Testis (tissue), 3 donors: ENCODE measurements around the gene GABARAPL2. TPM values are rescaled to one million over a fixed set of nuclear protein-coding genes. Genes with fewer than 3 reads are reported as not detected.

ENCODE experiments used
- DNase-seq: peaks from one replicate; pipeline ENCODE4 v3.0.0-alpha.2; 2019
- H3K27ac ChIP-seq, 2 donors: fragments of 200-600 bp; sonication (generic); one replicate each; pipeline ENCODE4 v1.5.1; 2019
- H3K27me3 ChIP-seq: fragments of 200-600 bp; sonication (generic); one replicate; pipeline ENCODE4 v1.5.1; 2019
- H3K36me3 ChIP-seq: fragments of 200-600 bp; sonication (generic); one replicate; pipeline ENCODE4 v1.5.1; 2017; ENCODE audit warnings: low read depth; ENCODE audit errors: missing control alignments
- H3K4me1 ChIP-seq: fragments of 200-600 bp; sonication (generic); one replicate; pipeline ENCODE4 v1.5.1; 2019
- H3K4me3 ChIP-seq, 2 donors: fragments of 200-600 bp; sonication (generic); one replicate each; pipeline ENCODE4 v1.5.1; 2017 to 2019
- H3K9me3 ChIP-seq: fragments of 200-600 bp; sonication (generic); one replicate; pipeline ENCODE4 v1.5.1; 2017
- CTCF ChIP-seq, 3 experiments: fragments of 450-650 bp in 2 of 3; fragments of 200-600 bp in 1 of 3; sonication (generic) in 1 of 3; IDR thresholded peaks; one replicate each; pipeline ENCODE4 v1.5.1; 2016 to 2019; ENCODE audit warnings: antibody characterized with exemption in 3 of 3, mild to moderate bottlenecking in 2 of 3, moderate library complexity in 1 of 3
- POLR2A ChIP-seq: fragments of 450-650 bp; IDR thresholded peaks from one replicate; pipeline ENCODE4 v1.6.1; 2017; ENCODE audit warnings: antibody characterized with exemption, mild to moderate bottlenecking, moderate library complexity
- WGBS, 2 donors: methylation state at CpG; one replicate each; pipeline ENCODE4 v1.1.5; 2018; 5-methylcytosine and 5-hydroxymethylcytosine counted together
- intact Hi-C: fragments of 100-400 bp; cut with DNase I; formaldehyde crosslinking; loops from one replicate; pipeline ENCODE4 v1.15.1; 2023; ENCODE audit warnings: low total_unique reads
- polyA plus RNA-seq: library from polyadenylated mRNA; stranded (reverse); fragments of 350-450 nt; fragmentation: Illumina TruSeq; extraction: RNeasy Lipid Tissue Mini Kit (QIAGEN cat#74804); gene quantifications from one replicate; pipeline ENCODE4 v1.2.3, GENCODE V29; 2014; ENCODE audit warnings: low read depth, low replicate concordance; ENCODE audit not compliant: insufficient read depth
- total RNA-seq, 2 donors: library from RNA; depleted of rRNA; stranded (reverse); fragments of >200 nt; gene quantifications; one replicate each; pipeline ENCODE4 v1.2.3, GENCODE V29; 2016

The GABARAPL2 gene
- total and polyA plus RNA-seq, 3 donors from 2014 or later, result 113 to 157 (median 122) TPM

- Histone ChIP-seq H3K27ac (no peak overlapping the region), H3K36me3 (no peaks in the 10 kb centered on the region), H3K9me3 (no peaks in the 10 kb centered on the region), H3K4me1 (no peaks in the 10 kb centered on the region), H3K4me3 (no peak overlapping the region), H3K27me3 (no peaks in the 10 kb centered on the region)
- DNase-seq, result no peak
- no peak for TF ChIP-seq CTCF (IDR thresholded peaks at IDR 0.05)
- TF ChIP-seq POLR2A, result no peak
- WGBS, 2 donors, result 55 to 59% methylated on average over 3 of the region's 3 CpGs
- intact Hi-C loops, result loop anchor here (10.0 kb wide), 1 partner anchor 69 kb away; the partner anchor contains the start of genes KARS1 and TERF2IP
Measured at GRCh38 chr16:75575958-75576357, 9.8 kb downstream of the GABARAPL2 start.

- H3K9me3 ChIP-seq, result no peaks in the 10 kb centered on the region
- intact Hi-C loops, result loop anchor here (10.0 kb wide), 1 partner anchor 68 kb away; the partner anchor contains the start of genes KARS1 and TERF2IP
- no peaks in the 10 kb centered on the region for H3K4me1 ChIP-seq
- H3K4me3 ChIP-seq, result no peak overlapping the region
- no peak for TF ChIP-seq CTCF (IDR thresholded peaks at IDR 0.05)
- no peak for TF ChIP-seq POLR2A
- DNase-seq, result no peak
- no peaks in the 10 kb centered on the region for H3K36me3 ChIP-seq
- 51 to 62% methylated on average over 3 of the region's 3 CpGs for WGBS, 2 donors
- no peak overlapping the region for H3K27ac ChIP-seq
- H3K27me3 ChIP-seq, result no peaks in the 10 kb centered on the region
Measured at GRCh38 chr16:75576384-75576811, 10.2 kb downstream of the GABARAPL2 start.

GRCh38 chr16:75578212-75578611 is 12.0 kb downstream of the GABARAPL2 start:
- Histone ChIP-seq H3K4me1 (no peaks in the 10 kb centered on the region), H3K27me3 (no peaks in the 10 kb centered on the region), H3K9me3 (no peaks in the 10 kb centered on the region), H3K4me3 (no peak overlapping the region), H3K27ac (no peak overlapping the region), H3K36me3 (no peaks in the 10 kb centered on the region)
- intact Hi-C loops, result loop anchor here (10.0 kb wide), 1 partner anchor 67 kb away; the partner anchor contains the start of genes KARS1 and TERF2IP
- TF ChIP-seq POLR2A (no peak), CTCF (IDR thresholded peaks at IDR 0.05) (no peak)
- WGBS, 2 donors, result 90 to 91% methylated on average over 7 of the region's 7 CpGs
- DNase-seq, result no peak

- H3K36me3 ChIP-seq, result no peaks in the 10 kb centered on the region
- no peak for DNase-seq
Measured at GRCh38 chr16:75578725-75579124, 12.5 kb downstream of the GABARAPL2 start.

More at GRCh38 chr16:75578725-75579124, 12.5 kb downstream of the GABARAPL2 start:
- H3K9me3 ChIP-seq, result no peaks in the 10 kb centered on the region
- 93 to 94% methylated on average over 2 of the region's 2 CpGs for WGBS, 2 donors
- intact Hi-C loops, result loop anchor here (10.0 kb wide), 1 partner anchor 66 kb away; the partner anchor contains the start of genes KARS1 and TERF2IP
- TF ChIP-seq POLR2A (no peak), CTCF (IDR thresholded peaks at IDR 0.05) (no peak)
- H3K27me3 ChIP-seq, result no peaks in the 10 kb centered on the region
- H3K4me1 ChIP-seq, result no peaks in the 10 kb centered on the region
- no peak overlapping the region for H3K4me3 ChIP-seq
- H3K27ac ChIP-seq, result no peak overlapping the region
